GM18498 (cell line): ENCODE measurements around the gene SLC22A8.
"Not testable (repeated sequence)": the region's sequence is repeated elsewhere in the genome, so short reads cannot be mapped to it uniquely, and the experiment has no call there.

Source experiments
- ATAC-seq: cut with Tn5 transposase; IDR thresholded peaks from one replicate; pipeline ENCODE4 v1.9.1; 2021; ENCODE audit warnings: mild to moderate bottlenecking, moderate library complexity; ENCODE audit not compliant: unreplicated experiment

Gene SLC22A8

GRCh38 chr11:62988276-62988675 lies 27.4 kb downstream of the SLC22A8 start:
- ATAC-seq: no peak

DNA sequence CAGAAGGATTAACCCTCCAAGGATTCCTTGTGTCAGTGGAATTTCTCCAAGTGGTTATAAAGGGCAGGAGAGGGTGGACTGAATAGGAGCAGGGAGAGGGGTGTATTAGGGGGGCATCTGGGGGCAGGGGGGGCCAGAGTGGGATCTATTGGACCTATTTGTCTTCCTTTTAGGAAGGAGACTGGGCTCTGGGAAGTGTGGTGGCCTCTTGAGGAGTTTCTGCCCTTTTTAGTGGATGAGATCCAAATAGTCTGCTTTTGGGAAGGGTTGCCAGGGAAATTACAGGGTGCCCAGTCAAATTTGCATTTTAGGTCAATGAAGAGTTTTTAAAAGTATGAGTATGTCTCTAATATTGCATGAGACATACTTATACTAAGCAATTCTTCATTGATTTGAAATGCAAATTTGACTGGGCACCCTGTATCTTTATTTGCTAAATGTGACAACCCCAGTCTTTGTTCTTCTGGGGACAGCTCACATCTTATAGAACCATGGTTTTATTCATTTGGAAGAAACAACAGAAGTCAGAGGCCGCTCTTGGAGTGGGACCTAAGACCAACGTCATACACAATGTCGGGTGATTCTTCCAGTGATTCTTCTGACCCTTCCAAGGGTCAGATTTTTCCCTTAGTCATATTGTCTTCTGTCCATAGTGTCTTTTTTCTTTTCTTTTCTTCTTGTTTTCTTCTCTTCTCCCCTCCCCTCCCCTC lies 30.4 kb downstream of the SLC22A8 start:
- ATAC-seq: no peak

DNA sequence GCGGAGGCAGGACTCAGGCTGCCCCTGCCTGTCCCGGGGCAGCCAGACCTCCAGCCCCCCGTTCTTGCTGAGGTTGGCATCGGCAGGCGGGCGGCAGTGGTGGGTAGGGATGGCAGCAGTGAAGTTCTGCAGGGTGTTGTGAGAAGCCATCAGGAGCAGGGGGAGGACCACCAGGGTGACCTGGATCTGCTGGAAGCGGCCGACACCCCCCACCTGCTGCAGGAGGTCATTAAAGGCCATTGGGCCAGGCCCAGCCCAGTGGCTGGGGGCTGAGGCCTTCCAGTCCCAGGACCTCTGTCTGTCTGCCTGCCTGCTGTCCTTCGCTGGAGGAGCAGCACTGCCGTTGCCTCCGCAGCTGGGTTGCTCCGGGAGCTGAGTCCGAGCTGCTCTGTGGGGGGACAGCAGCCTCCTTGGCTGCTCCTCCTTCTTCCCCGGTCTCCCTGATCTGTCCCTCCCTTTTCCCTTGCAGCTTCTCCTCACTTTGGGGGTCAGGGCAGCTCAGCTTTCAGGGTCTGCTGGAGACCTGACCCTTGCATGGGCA lies 31.1 kb downstream of the SLC22A8 start, which contains the start of gene SLC22A6:
Gene SLC22A6 (minus strand): TSS at position 517 of the 541 bp plus-strand sequence. CDS start 277 bp downstream, at position 240.
- no peak for ATAC-seq

- ATAC-seq: no peak
Observed at GRCh38 chr11:62983536-62984199, 32.0 kb downstream of the SLC22A8 start.

DNA sequence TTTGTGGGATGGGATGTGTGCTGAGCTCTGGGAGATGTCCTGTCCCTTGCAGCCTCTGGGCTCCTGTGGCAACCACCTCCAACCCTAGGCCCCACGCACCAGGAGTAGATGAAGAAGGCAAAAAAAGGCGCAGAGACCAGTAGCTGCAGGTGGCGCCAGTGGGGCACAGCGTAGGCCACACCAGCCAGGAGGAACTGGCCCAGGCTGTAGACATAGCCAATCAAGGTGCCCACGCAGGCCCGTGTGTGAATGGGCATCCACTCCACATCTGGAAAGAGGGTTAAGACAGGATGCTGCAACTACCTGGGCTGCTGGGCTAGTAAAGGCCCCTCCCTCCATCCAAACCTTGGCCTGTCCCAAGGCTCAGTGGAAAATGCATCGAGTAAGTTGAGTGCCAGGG lies 33.9 kb downstream of the SLC22A8 start:
- ATAC-seq: no peak

DNA sequence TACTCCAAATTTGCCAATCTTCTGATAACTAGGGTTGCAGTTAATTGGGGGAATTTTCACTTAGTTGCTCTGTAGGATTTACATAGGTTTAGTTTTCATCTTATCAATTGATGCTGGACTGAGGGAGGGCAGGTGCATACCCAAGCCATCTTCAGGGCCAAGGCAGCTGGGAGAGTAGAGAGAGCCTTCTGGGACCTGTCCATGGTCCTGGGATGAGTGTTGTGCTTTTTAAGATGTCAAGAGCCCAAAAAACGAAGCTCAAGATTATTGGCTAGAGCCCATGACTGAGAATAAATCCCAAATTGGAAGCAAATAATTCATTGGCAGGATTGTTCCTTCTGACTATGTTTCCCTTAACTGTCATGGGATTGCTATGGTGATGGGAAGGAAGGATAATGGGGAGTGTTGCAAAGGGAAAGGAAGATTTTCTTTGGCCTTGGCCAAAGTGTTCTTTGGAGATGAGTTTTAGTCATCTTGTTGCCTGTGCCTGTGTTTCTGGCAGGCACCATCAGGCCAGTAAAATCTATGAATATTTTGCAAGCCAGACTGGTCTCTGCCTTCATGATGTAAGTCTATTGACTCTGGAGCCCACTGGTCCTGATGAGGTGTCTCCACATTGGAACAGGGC lies 35.4 kb downstream of the SLC22A8 start:
- no peak for ATAC-seq

DNA sequence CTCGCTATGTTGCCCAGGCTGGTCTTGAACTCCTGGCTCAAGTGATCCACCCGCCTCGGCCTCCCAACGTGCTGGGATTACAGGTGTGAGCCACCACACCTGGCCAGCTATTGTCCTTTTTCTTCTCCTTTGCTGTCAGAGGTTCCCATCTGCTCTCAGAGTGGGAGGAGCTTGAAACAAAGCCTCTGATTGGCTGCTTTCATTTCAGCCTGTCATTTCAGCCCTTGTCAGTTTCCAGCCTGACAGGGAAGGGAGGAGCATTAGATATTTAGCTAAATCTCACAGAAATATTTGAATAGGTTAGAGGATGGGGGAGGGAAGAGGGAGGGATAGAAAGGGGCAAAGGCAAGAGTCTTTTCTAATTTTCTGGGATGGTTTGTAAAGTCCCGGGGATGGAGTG lies 39.5 kb downstream of the SLC22A8 start:
- no peak for ATAC-seq

GRCh38 chr11:62974848-62975522 lies 40.7 kb downstream of the SLC22A8 start:
- no peak for ATAC-seq

DNA sequence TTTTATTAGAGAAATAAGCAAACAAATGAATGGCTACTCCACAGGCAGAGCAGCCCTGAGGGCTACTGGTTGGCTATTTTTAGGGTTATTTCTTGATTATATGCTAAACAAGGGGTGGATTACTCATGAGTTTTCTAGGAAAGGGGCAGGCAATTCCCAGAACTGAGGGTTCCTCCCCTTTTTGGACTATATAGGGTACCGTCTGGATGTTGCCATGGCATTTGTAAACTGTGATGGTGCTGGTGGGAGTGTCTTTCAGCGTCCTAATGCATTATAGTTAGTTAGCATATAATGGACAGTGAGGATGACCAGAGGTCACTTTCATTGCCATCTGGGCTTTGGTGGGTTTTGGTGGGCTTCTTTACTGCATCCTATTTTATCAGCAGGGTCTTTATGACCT lies 50.1 kb downstream of the SLC22A8 start:
- ATAC-seq: no peak

GRCh38 chr11:62962391-62962790 lies 53.2 kb downstream of the SLC22A8 start:
- ATAC-seq: no peak

DNA sequence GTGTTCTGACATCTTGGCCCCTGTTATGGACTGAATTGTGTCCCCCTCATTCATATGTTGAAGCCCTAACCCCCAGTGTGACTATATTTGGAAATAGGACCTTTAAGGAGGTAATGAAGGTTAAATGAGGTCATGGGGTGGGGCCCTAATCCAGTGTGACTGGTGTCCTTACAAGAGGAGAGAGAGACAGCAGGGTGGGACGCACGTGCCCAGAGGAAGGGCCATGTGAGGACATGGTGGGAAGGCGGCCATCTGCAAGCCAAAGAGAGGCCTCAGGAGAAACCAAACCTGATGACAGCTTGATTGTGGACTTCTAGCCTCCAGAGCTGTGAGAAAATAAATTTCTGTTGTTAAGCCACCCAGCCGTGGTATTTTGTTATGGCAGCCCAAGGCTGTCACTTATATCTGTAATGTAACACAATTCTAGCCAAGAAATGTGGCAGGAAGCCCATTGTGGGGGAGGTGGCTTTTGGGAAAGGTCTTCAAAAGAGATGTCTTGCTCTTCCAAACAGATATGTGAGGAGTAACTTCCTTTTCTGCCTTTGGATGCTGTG lies 54.5 kb downstream of the SLC22A8 start:
- no peak for ATAC-seq

GRCh38 chr11:62959422-62959980 lies 56.1 kb downstream of the SLC22A8 start:
- no peak for ATAC-seq

- ATAC-seq: no peak
Observed at GRCh38 chr11:62958547-62959421, 56.9 kb downstream of the SLC22A8 start.

GRCh38 chr11:62957147-62957546 lies 58.5 kb downstream of the SLC22A8 start:
- ATAC-seq: no peak

GRCh38 chr11:62954478-62954877 lies 61.2 kb downstream of the SLC22A8 start:
- no peak for ATAC-seq

DNA sequence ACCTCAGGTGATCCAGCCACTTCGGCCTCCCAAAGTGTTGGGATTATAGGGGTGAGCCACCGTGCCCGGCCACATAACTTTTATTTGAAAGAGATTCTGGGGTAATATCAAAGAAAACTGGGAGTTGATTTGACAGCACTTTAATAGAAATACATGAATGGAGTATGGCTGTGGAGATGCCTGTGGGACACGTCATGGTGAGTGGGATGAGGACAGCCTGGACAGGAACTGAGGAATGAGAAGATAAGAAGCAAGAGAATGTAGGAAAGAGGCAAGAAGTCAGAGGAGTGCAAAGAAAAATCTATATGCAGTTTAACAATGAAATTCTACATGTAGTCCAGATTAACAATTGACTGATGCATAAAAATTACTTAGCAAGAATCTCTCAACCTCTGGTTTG lies 61.8 kb downstream of the SLC22A8 start:
- ATAC-seq: no peak

- ATAC-seq: no peak
Observed at GRCh38 chr11:62948765-62949320, 66.8 kb downstream of the SLC22A8 start.

- not testable (repeated sequence) for ATAC-seq
Observed at GRCh38 chr11:62945538-62945937, 70.1 kb downstream of the SLC22A8 start.
